Measurements from ENCODE around the gene PPP1R3D.

GRCh38 chr20:59966428-59966827 lies 26.3 kb upstream of the PPP1R3D start:
- TF ChIP-seq EZH2 (IDR thresholded peaks at IDR 0.05; ENCODE audit: low read depth, low read length, severe bottlenecking) (no peak), POLR2AphosphoS5 (IDR thresholded peaks at IDR 0.05; ENCODE audit: low read depth, low read length) (no peak), POLR2A (IDR thresholded peaks at IDR 0.05; ENCODE audit: control extremely low read depth in 1 of 2, low read depth in 2 of 2, low read length in 2 of 2) (no peak), TAF1 (IDR thresholded peaks at IDR 0.05; ENCODE audit: low read depth, low read length) (no peak), CTCF (IDR thresholded peaks at IDR 0.05; ENCODE audit: control extremely low read depth in 1 of 3, insufficient read depth in 1 of 3, low read depth in 1 of 3, low read length in 3 of 3) (no peak), RNF2 (IDR thresholded peaks at IDR 0.05; ENCODE audit: borderline replicate concordance, low read depth, low read length, missing control alignments, poor library complexity, severe bottlenecking) (no peak), MAX (IDR thresholded peaks at IDR 0.05) (no peak), JUN (IDR thresholded peaks at IDR 0.05; ENCODE audit: low read depth, low read length) (no peak), CREB1 (IDR thresholded peaks at IDR 0.05) (no peak)
- TF ChIP-seq, protein P1, sequence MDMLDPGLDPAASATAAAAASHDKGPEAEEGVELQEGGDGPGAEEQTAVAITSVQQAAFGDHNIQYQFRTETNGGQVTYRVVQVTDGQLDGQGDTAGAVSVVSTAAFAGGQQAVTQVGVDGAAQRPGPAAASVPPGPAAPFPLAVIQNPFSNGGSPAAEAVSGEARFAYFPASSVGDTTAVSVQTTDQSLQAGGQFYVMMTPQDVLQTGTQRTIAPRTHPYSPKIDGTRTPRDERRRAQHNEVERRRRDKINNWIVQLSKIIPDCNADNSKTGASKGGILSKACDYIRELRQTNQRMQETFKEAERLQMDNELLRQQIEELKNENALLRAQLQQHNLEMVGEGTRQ (IDR thresholded peaks at IDR 0.05; ENCODE audit: low read length) = no peak
- TF ChIP-seq, protein P2, sequence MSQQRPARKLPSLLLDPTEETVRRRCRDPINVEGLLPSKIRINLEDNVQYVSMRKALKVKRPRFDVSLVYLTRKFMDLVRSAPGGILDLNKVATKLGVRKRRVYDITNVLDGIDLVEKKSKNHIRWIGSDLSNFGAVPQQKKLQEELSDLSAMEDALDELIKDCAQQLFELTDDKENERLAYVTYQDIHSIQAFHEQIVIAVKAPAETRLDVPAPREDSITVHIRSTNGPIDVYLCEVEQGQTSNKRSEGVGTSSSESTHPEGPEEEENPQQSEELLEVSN (IDR thresholded peaks at IDR 0.05) = no peak
- TF ChIP-seq, protein P3, sequence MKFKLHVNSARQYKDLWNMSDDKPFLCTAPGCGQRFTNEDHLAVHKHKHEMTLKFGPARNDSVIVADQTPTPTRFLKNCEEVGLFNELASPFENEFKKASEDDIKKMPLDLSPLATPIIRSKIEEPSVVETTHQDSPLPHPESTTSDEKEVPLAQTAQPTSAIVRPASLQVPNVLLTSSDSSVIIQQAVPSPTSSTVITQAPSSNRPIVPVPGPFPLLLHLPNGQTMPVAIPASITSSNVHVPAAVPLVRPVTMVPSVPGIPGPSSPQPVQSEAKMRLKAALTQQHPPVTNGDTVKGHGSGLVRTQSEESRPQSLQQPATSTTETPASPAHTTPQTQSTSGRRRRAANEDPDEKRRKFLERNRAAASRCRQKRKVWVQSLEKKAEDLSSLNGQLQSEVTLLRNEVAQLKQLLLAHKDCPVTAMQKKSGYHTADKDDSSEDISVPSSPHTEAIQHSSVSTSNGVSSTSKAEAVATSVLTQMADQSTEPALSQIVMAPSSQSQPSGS (IDR thresholded peaks at IDR 0.05; ENCODE audit: low read length) = no peak

All from H1 (cell line).